ENCODE measurements around the gene WDFY4.

The WDFY4 gene

GRCh38 chr10:48937796-48938195, 253.1 kb downstream of the WDFY4 start:
- H3K4me3 ChIP-seq (ENCODE audit: low read depth, low read length): no peak overlapping the region
- no peak for DNase-seq (ENCODE audit: low read depth)
- TF ChIP-seq, protein P1, sequence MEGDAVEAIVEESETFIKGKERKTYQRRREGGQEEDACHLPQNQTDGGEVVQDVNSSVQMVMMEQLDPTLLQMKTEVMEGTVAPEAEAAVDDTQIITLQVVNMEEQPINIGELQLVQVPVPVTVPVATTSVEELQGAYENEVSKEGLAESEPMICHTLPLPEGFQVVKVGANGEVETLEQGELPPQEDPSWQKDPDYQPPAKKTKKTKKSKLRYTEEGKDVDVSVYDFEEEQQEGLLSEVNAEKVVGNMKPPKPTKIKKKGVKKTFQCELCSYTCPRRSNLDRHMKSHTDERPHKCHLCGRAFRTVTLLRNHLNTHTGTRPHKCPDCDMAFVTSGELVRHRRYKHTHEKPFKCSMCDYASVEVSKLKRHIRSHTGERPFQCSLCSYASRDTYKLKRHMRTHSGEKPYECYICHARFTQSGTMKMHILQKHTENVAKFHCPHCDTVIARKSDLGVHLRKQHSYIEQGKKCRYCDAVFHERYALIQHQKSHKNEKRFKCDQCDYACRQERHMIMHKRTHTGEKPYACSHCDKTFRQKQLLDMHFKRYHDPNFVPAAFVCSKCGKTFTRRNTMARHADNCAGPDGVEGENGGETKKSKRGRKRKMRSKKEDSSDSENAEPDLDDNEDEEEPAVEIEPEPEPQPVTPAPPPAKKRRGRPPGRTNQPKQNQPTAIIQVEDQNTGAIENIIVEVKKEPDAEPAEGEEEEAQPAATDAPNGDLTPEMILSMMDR (conservative IDR thresholded peaks at IDR 0.05; ENCODE audit: low read depth, low read length): no peak

DNA sequence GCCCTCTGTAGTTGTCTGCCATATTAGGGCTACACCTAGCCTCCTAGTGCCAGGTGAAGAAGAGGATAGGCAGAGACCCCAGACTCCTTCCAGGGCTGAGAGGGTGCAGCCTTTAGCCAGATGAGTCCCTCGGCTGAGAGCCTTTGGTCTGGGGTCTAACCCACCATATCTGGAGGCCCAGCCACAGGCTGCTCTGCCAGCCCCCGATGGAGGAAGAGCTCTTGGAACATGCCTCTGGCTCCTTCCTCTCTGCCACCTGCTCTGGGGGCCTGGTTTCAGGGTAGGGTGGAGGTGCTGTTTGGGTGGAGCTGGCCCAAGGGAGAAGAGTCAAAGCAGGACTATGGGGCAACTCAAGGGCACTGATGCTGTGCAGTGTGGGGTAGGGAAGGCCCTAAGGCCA, 253.6 kb downstream of the WDFY4 start:
- no peak for DNase-seq (ENCODE audit: low read depth)
- TF ChIP-seq, protein P1 (conservative IDR thresholded peaks at IDR 0.05; ENCODE audit: low read depth, low read length): no peak
- H3K4me3 ChIP-seq (ENCODE audit: low read depth, low read length): no peak overlapping the region

- DNase-seq (ENCODE audit: low read depth): no peak
- no peak overlapping the region for H3K4me3 ChIP-seq (ENCODE audit: low read depth, low read length)
- TF ChIP-seq, protein P1 (conservative IDR thresholded peaks at IDR 0.05; ENCODE audit: low read depth, low read length): no peak
Measured at GRCh38 chr10:48938990-48939536, 254.4 kb downstream of the WDFY4 start.

DNA sequence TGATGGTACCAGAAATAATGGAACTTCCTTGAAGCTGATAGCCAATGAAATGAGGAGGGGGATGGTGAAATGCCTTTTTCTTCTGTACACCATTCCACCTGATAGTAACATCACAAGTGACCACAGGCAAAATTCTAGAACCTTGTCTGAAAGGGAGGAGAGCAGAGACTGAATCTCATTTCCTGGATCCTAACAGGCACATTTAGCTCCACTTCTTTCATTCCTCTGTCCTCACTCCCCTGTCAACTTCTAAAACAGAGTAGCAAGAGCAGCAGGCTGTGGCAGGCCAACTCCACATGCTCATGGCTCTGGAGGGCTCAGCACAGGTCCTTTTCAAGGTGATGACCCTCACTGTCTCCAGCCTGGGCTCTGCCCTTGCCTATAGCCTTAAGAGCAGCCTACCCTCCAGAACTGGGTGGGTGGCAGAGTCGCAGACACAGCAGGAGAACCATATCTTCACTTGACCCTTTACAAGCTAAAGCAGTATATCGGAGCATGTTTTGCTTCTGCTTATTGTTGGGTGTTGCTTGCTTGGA, 255.2 kb downstream of the WDFY4 start, which contains the start of gene LRRC18:
Gene LRRC18 (minus strand): TSS at position 51 of the 536 bp plus-strand sequence. CDS start 25,685 bp downstream, outside the sequence.
- H3K4me3 ChIP-seq (ENCODE audit: low read depth, low read length): no peak within 1 kb of the TSS
- no peak for DNase-seq (ENCODE audit: low read depth)
- TF ChIP-seq, protein P1 (conservative IDR thresholded peaks at IDR 0.05; ENCODE audit: low read depth, low read length): no peak

GRCh38 chr10:48940372-48940771, 255.7 kb downstream of the WDFY4 start:
- TF ChIP-seq, protein P1 (conservative IDR thresholded peaks at IDR 0.05; ENCODE audit: low read depth, low read length): no peak
- no peak for DNase-seq (ENCODE audit: low read depth)

GRCh38 chr10:48940958-48941357, 256.3 kb downstream of the WDFY4 start:
- no peak overlapping the region for H3K4me3 ChIP-seq (ENCODE audit: low read depth, low read length)
- TF ChIP-seq, protein P1 (conservative IDR thresholded peaks at IDR 0.05; ENCODE audit: low read depth, low read length): no peak
- DNase-seq (ENCODE audit: low read depth): peak; percentile 75

More at GRCh38 chr10:48940372-48940771, 255.7 kb downstream of the WDFY4 start:
- no peak overlapping the region for H3K4me3 ChIP-seq (ENCODE audit: low read depth, low read length)

Data from choroid plexus epithelial cell (primary cell).